GM18499 (cell line): ENCODE measurements around the gene ANKFN1.

ENCODE experiments used
- ATAC-seq: cut with Tn5 transposase; IDR thresholded peaks from one replicate; pipeline ENCODE4 v1.9.1; 2021; ENCODE audit warnings: moderate number of reproducible peaks; ENCODE audit not compliant: insufficient read depth, unreplicated experiment

Gene ANKFN1

GRCh38 chr17:56144223-56144622 lies 9.1 kb upstream of the ANKFN1 start:
- ATAC-seq: no peak

DNA sequence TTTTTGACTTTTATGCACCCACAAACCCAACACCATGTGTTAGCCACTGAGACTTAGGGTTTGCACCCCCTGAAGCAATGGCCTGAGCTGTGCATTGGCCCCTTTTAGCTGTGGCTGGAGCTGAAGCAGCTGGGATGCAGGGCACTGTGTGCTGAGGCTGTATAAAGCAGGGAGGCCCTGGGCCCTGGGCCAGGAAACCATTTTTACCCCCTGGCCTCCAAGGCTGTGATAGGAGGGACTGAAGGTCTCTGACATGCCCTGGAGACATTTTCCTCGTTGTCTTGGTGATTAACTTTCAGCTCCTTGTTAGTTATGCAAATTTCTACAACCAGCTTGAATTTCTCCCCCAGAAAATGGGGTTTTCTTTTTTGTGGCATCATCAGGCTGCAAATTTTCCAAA lies 6.7 kb upstream of the ANKFN1 start:
- ATAC-seq: no peak

GRCh38 chr17:56148333-56148732 lies 4.9 kb upstream of the ANKFN1 start:
- ATAC-seq: no peak

- no peak for ATAC-seq
Measured at GRCh38 chr17:56149266-56150036, 3.8 kb upstream of the ANKFN1 start.

GRCh38 chr17:56150649-56151048 lies 2.6 kb upstream of the ANKFN1 start:
- ATAC-seq: no peak

GRCh38 chr17:56157845-56158244 lies 4.6 kb downstream of the ANKFN1 start:
- no peak for ATAC-seq

GRCh38 chr17:56158344-56158743 lies 5.1 kb downstream of the ANKFN1 start:
- no peak for ATAC-seq

GRCh38 chr17:56158915-56159825 lies 5.9 kb downstream of the ANKFN1 start:
- no peak for ATAC-seq

DNA sequence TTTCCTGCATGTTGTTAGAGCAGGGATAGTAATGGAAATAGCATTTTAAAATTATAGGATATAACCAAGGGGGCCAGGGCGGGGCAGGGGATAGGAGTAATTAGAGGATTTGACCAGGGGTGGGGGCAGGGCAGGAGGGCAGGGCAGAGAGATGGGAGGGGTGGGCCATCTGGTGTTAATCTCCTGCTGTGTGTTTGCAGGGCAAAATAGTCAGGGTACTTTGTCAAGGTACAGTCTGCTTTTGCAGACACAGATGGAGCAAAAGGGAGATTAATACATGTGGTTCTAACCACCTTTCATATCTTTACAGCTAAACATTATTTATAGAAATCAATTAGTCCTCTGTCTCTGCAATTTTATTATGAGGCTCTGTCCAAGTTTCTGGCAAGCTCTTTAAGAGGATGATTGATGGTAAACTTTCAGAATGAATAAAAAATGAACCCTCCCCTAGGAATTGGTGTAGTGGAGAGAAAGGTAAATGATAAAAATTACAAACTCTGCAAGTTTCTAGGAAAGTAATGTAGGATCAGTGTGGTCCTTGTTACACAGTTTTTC lies 6.6 kb downstream of the ANKFN1 start:
- no peak for ATAC-seq

DNA sequence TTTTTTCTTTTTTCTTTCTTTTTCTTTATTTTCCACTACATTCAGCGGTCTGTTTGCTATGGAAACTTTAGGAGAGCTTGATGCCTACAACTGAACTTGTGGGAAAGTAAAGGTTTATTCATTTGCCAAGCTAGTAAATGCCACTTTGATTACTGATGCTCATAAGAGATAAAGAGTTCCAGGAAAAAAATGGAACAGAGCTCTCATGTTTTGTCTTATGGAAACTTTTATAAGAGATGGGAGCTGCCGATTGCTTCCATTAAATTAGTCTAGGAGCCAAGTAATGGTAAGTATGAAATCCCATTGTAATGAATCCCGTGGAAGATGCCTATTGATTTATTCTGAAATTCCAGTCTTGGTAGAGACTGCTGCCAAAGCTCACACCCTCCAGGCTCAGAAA lies 7.1 kb downstream of the ANKFN1 start:
- ATAC-seq: no peak

DNA sequence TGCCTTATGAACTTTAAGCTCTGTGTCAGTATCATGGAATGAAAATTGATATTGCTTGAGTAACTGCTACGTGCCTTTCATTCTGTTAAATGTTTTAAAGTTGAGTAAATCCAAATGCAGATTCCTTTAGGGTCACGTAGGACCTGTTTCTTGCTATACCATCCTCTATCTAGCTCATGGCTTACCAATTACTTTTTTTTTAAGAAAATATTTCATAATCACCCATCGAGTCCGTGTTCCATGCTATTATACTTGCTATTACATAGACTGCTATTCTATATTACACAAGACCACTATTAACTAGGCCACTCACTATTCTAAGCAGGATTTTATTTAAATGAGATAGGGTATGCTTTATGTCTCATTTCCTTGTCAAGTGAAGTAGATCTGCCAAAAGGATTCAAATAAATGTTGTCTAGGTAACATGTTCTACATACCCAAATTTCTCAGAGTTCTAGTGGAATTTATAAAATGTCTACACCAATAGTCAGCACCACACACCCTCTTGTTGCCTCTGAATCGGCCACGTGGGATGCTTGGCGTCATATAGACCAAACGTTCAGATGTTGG lies 11.9 kb downstream of the ANKFN1 start:
- no peak for ATAC-seq

- no peak for ATAC-seq
Measured at GRCh38 chr17:56167491-56167890, 14.2 kb downstream of the ANKFN1 start.

- ATAC-seq: no peak
Measured at GRCh38 chr17:56169621-56170020, 16.3 kb downstream of the ANKFN1 start.

DNA sequence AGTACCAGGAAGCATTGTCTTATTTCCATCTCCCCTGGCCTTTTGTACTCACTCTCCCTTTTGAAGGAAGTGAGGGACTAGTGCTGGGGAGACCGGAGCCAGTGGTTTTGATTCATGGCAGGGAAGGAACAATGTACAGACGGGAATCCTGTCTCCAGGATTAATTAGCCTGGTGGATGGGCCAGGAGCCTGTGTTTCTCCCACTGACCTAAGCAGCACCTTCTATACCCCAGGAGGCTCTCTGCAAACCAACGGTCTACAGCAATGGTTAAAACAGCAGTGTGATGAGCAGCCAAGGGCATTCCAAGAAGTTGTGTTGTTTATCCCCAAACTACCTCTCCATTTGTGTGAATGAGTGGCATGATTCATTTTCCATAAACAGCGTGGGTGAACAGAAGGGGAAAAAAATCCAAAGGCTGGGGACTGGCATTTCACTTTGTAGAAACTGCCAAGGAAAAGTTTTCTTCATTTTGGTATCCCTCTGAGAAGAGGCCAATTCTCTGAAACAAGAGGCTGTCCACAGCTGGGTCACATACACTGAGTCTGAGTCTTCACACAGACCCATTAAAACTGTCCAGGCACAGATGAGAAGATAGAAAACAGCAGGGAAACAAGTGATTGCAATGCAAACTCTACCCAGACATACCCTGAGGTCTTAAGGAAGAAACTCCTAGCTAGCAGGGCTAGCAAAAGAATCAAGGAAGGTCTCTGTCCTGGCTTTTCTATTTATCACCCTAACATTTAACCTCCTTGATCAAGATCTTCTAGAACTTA lies 18.1 kb downstream of the ANKFN1 start:
- no peak for ATAC-seq

DNA sequence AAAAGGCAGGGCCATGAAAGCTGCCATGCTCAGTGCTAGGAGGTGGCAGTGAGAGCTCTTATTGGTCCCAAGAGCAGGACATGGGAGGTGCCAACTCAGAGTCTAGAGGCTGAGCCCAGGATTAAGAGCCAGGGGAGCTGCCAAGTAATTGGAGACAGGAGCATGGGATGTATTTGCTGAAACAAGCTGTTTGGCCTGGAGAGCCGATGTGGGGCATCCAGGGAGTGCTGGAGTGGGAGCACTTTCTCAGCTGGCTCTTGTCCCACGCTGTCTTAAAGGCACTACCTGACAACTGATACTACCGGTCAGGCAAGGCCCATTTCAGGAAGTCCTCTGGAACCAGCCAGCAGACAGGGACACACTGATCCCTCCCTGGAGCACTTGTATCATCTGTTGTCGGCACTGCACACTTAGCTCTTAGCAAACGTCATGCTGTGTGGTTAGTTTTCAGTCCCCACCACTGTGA lies 19.3 kb downstream of the ANKFN1 start:
- no peak for ATAC-seq

DNA sequence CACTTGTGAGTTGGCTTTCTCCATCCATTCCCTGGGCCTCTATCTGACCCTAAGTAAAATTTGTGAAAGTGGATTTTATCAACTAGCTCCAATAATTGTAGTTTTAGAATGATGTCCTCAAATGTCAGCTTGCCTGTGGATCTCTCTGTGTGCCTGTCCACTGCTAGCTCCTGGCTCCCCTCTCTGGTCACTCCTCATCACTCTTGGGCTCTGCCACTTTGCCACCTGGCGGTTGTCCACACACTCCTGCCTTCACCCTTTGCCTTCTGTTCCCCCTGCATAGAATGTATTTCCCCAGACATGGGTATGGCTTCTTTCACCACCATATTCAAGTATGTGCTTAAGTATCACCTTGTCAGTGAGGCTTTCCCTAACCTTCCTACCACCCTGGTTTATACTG lies 19.8 kb downstream of the ANKFN1 start:
- ATAC-seq: no peak

DNA sequence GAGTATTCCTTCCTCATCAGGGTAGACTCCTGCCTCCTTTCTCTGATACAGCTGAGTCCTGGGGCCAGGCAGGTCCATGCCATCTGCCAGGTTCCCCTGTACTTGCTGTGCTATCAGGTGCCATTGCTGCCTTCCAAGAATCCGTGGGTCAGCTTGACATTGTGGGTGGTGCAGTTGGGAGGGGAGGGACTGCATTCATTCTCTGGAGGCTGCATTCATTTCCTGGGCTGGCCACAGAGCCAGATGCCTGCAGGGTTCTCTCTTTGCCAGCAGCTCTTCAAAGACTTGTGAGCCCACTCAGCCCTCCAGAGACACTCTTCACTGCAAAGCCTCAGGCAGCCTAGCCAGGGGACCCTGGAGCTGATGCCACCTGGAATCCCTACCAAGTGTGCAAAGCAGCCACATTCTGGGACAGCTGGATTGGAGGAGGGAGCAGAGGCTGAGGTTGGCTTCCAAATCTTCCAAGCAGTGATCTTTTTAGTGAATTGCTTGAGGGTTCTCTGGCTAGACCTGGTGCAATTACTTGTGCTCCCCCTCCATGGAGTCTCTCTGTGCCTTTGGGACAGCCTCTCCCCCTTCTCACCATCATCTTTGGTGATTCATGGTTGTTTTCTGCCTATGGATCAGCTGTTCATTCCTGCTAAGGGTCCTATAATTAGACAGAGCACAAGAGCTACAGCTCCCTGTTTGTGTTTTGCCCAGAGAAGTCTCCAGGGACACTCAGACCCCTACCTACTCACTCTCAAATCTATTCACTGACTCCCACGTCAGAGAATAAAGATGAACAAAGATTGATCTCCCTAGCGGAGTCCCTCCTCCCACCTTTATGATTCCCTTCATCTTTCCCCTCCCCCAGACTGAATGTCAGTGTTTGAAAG lies 20.9 kb downstream of the ANKFN1 start:
- no peak for ATAC-seq

DNA sequence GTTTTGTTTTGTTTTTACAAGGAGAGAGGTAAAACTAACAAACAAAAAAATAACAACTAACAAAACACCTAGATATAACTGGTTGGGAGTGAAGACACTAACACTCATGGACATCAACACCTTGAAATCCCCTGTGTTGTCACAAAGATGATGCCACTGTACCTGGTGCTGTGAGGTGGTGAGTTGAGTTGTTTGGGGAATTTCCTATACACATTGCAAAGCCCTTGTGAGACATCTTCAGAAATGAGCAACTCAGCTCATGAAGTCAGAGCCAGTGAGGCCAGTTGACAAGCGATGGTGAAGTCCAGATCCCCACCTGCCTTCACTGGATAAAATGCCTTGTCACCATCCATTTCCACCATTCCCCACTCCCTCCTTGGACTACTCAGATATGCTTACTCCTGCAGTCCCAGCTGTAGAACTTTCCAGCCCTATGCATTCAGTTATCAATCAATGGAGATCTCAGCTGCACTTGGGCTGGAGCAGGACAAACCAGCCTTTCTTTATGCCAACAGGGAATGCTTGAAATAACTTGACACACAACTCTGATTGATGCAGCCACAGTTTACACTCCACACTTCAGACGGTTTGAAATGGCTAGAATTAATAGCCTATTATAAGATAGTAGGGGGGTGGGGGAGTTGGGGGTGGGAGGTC lies 22.2 kb downstream of the ANKFN1 start:
- no peak for ATAC-seq

- no peak for ATAC-seq
Measured at GRCh38 chr17:56176091-56176490, 22.8 kb downstream of the ANKFN1 start.
